Measurements from ENCODE around the gene CLEC9A. TPM values are rescaled to one million over a fixed set of nuclear protein-coding genes. Genes with fewer than 3 reads are reported as not detected.

Gene CLEC9A
- total RNA-seq, 1 donor from 2014 or later: not detected

DNA sequence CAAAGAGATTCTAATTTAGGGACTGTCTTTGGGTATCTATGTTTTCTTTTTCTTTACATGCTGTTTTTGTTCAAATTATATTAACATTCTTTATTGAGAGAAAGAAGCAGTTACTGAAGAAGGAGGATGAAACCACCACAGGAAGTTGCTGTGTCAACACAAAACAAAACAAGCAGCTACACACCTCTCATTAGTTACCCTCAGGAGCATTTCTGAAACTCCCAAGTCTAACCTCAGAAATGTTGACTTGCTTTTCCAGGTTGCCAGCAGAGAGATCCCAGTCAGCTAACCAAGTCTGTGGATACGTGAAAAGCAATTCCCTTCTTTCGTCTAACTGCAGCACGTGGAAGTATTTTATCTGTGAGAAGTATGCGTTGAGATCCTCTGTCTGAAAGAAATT is 34.8 kb downstream of the CLEC9A start:
- Mint-ChIP-seq H3K4me3 (ENCODE audit: low read depth) (no peak overlapping the region), H3K27me3 (no peaks in the 10 kb centered on the region), H3K9me3 (ENCODE audit: low read depth) (no peaks in the 10 kb centered on the region), H3K36me3 (ENCODE audit: insufficient read depth) (no peaks in the 10 kb centered on the region), H3K27ac (no peak overlapping the region), H3K4me1 (ENCODE audit: low read depth) (peaks cover 9% of the 10 kb centered on the region)
- DNase-seq (ENCODE audit: low spot score, unreplicated experiment): no peak
- TF ChIP-seq, protein P1, sequence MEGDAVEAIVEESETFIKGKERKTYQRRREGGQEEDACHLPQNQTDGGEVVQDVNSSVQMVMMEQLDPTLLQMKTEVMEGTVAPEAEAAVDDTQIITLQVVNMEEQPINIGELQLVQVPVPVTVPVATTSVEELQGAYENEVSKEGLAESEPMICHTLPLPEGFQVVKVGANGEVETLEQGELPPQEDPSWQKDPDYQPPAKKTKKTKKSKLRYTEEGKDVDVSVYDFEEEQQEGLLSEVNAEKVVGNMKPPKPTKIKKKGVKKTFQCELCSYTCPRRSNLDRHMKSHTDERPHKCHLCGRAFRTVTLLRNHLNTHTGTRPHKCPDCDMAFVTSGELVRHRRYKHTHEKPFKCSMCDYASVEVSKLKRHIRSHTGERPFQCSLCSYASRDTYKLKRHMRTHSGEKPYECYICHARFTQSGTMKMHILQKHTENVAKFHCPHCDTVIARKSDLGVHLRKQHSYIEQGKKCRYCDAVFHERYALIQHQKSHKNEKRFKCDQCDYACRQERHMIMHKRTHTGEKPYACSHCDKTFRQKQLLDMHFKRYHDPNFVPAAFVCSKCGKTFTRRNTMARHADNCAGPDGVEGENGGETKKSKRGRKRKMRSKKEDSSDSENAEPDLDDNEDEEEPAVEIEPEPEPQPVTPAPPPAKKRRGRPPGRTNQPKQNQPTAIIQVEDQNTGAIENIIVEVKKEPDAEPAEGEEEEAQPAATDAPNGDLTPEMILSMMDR (IDR thresholded peaks at IDR 0.05; ENCODE audit: unreplicated experiment): no peak

DNA sequence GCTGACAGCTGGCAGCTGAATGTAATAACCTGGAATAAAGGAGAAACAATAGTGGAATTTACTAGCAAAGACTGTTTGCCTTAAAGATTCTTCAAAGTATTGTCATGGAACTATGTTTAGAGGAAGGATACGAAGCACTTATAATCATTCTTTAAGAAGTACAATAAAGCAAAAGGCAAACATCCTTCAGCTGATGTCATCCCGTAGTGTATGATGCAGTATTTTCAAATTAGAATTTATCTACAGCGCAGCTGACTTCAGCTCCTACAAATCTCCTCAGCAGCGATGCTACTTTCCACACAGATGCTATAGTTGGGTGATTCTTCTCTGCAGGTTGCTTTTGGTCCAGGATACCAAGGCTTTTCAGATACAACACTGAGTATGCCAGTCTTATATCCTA is 36.8 kb downstream of the CLEC9A start:
- TF ChIP-seq, protein P1 (IDR thresholded peaks at IDR 0.05; ENCODE audit: unreplicated experiment): no peak

DNA sequence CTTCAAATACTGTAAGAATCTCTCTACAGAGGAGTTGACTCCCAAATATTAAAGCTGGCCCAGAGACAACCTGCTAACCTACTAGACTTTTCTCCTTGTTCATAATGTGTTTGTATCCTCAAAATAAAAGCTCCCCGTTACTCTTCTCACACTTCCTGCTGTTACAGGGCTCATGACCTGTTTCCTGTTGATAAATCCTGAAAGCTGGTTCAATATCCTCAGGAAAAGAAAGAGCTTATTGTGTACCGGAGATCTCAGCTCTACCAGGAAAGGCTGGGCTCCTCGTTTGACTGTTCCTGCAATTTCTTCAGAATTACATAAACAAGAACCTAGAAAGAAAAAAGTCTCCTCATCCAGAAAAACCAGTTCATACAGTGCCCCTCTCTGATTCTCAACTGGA is 37.5 kb downstream of the CLEC9A start:
- peak overlapping the region; percentile 57 for H3K27ac Mint-ChIP-seq
- peaks cover 9% of the 10 kb centered on the region for H3K4me1 Mint-ChIP-seq (ENCODE audit: low read depth)
- no peaks in the 10 kb centered on the region for H3K36me3 Mint-ChIP-seq (ENCODE audit: insufficient read depth)
- H3K27me3 Mint-ChIP-seq: no peaks in the 10 kb centered on the region
- no peak overlapping the region for H3K4me3 Mint-ChIP-seq (ENCODE audit: low read depth)
- TF ChIP-seq, protein P1 (IDR thresholded peaks at IDR 0.05; ENCODE audit: unreplicated experiment): no peak
- no peaks in the 10 kb centered on the region for H3K9me3 Mint-ChIP-seq (ENCODE audit: low read depth)
- no peak for DNase-seq (ENCODE audit: low spot score, unreplicated experiment)

More for the DNA sequence above, 36.8 kb downstream of the CLEC9A start:
- H3K27me3 Mint-ChIP-seq: no peaks in the 10 kb centered on the region
- no peaks in the 10 kb centered on the region for H3K36me3 Mint-ChIP-seq (ENCODE audit: insufficient read depth)
- H3K9me3 Mint-ChIP-seq (ENCODE audit: low read depth): no peaks in the 10 kb centered on the region
- H3K4me3 Mint-ChIP-seq (ENCODE audit: low read depth): no peak overlapping the region
- no peak for DNase-seq (ENCODE audit: low spot score, unreplicated experiment)
- H3K4me1 Mint-ChIP-seq (ENCODE audit: low read depth): peaks cover 9% of the 10 kb centered on the region
- H3K27ac Mint-ChIP-seq: no peak overlapping the region

DNA sequence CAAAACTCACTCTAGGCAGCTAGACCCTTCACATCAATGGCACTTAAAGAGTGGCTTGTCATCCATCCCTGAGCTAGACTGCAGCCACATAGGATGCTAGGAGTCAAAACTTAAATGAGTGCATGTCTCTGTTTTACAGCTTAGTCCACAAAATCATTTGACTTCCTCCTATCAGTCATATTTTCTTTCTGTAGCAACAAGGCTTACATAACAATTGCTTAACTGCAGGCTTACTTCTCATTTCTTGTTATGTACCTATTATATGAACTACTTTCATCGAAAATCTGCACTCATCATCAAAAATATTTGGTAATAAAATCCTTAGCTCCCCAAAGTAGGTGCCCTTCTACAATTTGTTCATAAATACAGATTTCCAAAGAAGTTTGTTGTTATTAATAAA is 38.2 kb downstream of the CLEC9A start:
- Mint-ChIP-seq H3K27ac (no peak overlapping the region), H3K27me3 (no peaks in the 10 kb centered on the region), H3K9me3 (ENCODE audit: low read depth) (no peaks in the 10 kb centered on the region), H3K36me3 (ENCODE audit: insufficient read depth) (no peaks in the 10 kb centered on the region), H3K4me3 (ENCODE audit: low read depth) (no peak overlapping the region), H3K4me1 (ENCODE audit: low read depth) (peaks cover 9% of the 10 kb centered on the region)
- TF ChIP-seq, protein P1 (IDR thresholded peaks at IDR 0.05; ENCODE audit: unreplicated experiment): no peak
- DNase-seq (ENCODE audit: low spot score, unreplicated experiment): no peak

DNA sequence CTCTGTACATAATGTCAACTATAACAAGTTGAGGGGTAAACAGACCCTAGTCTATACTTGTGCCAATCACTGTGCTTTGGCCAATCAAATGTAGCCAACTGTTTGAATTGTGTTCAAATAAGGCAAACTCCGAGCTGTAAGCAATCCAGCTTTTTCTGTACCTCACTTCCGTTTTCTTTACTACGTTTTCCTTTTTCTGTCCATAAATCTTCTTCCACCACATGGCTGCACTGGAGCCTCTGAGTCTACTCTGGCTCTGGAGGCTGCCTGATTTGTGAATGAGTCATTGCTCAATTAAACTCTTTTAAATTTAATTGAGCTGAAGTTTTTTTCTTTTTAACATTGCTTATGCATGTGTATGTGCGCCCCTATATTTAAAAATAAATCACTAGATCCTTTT is 38.6 kb downstream of the CLEC9A start:
- TF ChIP-seq, protein P1 (IDR thresholded peaks at IDR 0.05; ENCODE audit: unreplicated experiment): no peak
- no peaks in the 10 kb centered on the region for H3K27me3 Mint-ChIP-seq
- peaks cover 9% of the 10 kb centered on the region for H3K4me1 Mint-ChIP-seq (ENCODE audit: low read depth)
- H3K36me3 Mint-ChIP-seq (ENCODE audit: insufficient read depth): no peaks in the 10 kb centered on the region
- no peaks in the 10 kb centered on the region for H3K9me3 Mint-ChIP-seq (ENCODE audit: low read depth)
- H3K27ac Mint-ChIP-seq: no peak overlapping the region
- no peak overlapping the region for H3K4me3 Mint-ChIP-seq (ENCODE audit: low read depth)
- no peak for DNase-seq (ENCODE audit: low spot score, unreplicated experiment)

Data from progenitor cell of endocrine pancreas (in vitro differentiated cells).